Keratinocyte (primary cell): Measurements from ENCODE around the gene SUV39H1. TPM values are rescaled to one million over a fixed set of nuclear protein-coding genes. Genes with fewer than 3 reads are reported as not detected.
"Not testable (repeated sequence)": the region's sequence is repeated elsewhere in the genome, so short reads cannot be mapped to it uniquely, and the experiment has no call there.

Source experiments
- DNase-seq: peaks from one replicate; pipeline ENCODE4 v3.0.0-alpha.2; 2011; ENCODE audit warnings: low read depth, missing footprints, low spot score
- FAIRE-seq: peaks from 2 replicates; lab custom pipeline; 2011; peaks lifted over from hg19 to GRCh38; lab: Jason Lieb, UNC
- H2AFZ ChIP-seq: 2 replicates; pipeline ENCODE4 v1.6.0; 2012; ENCODE audit warnings: low read length, control low read depth, inconsistent platforms; ENCODE audit not compliant: control insufficient read depth
- H3K27ac ChIP-seq: 2 replicates; pipeline ENCODE4 v1.5.1; 2011; ENCODE audit warnings: low read length; ENCODE audit not compliant: control insufficient read depth, insufficient read depth
- H3K27me3 ChIP-seq: 3 replicates; pipeline ENCODE4 v1.6.0; 2011; ENCODE audit warnings: low read length; ENCODE audit not compliant: control insufficient read depth, insufficient read depth; ENCODE audit errors: extremely low read depth
- H3K36me3 ChIP-seq, 2 experiments: 2 replicates in 1 of 2; 3 replicates in 1 of 2; pipeline ENCODE4 v1.5.1; 2011; ENCODE audit warnings: low read length in 2 of 2, mild to moderate bottlenecking in 1 of 2; ENCODE audit not compliant: control insufficient read depth in 2 of 2, insufficient read depth in 2 of 2; ENCODE audit errors: extremely low read depth in 1 of 2
- H3K4me1 ChIP-seq: 3 replicates; pipeline ENCODE4 v1.5.1; 2011; ENCODE audit warnings: low read length; ENCODE audit not compliant: control insufficient read depth, insufficient read depth; ENCODE audit errors: extremely low read depth
- H3K4me2 ChIP-seq: 3 replicates; pipeline ENCODE4 v1.6.0; 2011; ENCODE audit warnings: low read depth, low read length; ENCODE audit not compliant: control insufficient read depth, insufficient read depth; ENCODE audit errors: extremely low read depth
- H3K4me3 ChIP-seq, 3 experiments: fragments of 200-600 bp in 1 of 3; sonication (generic) in 1 of 3; 2 replicates in 2 of 3; 3 replicates in 1 of 3; pipeline ENCODE4 v1.5.1; 2011 to 2016; ENCODE audit warnings: low read length in 3 of 3, mild to moderate bottlenecking in 3 of 3, control low read depth in 2 of 3, inconsistent platforms in 1 of 3, low read depth in 1 of 3, mixed read lengths in 1 of 3, mixed run types in 1 of 3, moderate library complexity in 1 of 3; ENCODE audit not compliant: control insufficient read depth in 2 of 3, insufficient read depth in 2 of 3; ENCODE audit errors: extremely low read depth in 1 of 3
- H3K79me2 ChIP-seq: 2 replicates; pipeline ENCODE4 v1.6.0; 2012; ENCODE audit warnings: low read length; ENCODE audit not compliant: control insufficient read depth, insufficient read depth
- H3K9ac ChIP-seq: 3 replicates; pipeline ENCODE4 v1.6.0; 2011; ENCODE audit warnings: low read length; ENCODE audit not compliant: control insufficient read depth, insufficient read depth; ENCODE audit errors: extremely low read depth
- H3K9me1 ChIP-seq: 3 replicates; pipeline ENCODE4 v1.6.0; 2011; ENCODE audit warnings: low read length; ENCODE audit not compliant: control insufficient read depth, insufficient read depth; ENCODE audit errors: extremely low read depth
- H3K9me3 ChIP-seq: 2 replicates; pipeline ENCODE4 v1.5.1; 2012; ENCODE audit warnings: low read depth, low read length; ENCODE audit not compliant: control insufficient read depth
- H4K20me1 ChIP-seq: 3 replicates; pipeline ENCODE4 v1.6.0; 2011; ENCODE audit warnings: low read length; ENCODE audit not compliant: control insufficient read depth, insufficient read depth; ENCODE audit errors: extremely low read depth
- EZH2 ChIP-seq: IDR thresholded peaks from one replicate; pipeline ENCODE4 v1.6.1; 2012; ENCODE audit warnings: inconsistent platforms, mild to moderate bottlenecking, low read length, moderate library complexity
- dilution Hi-C: fragments of 300-500 bp; cut with MboI; formaldehyde crosslinking; loops from one replicate; pipeline ENCODE4 v1.7.0; 2020; ENCODE audit warnings: low sequenced_read_pairs; ENCODE audit not compliant: extremely low pct_ligation_motif_present
- polyA plus RNA-seq, 5 experiments: library from polyadenylated mRNA; depleted of rRNA in 3 of 5; stranded (reverse) in 3 of 5; stranded (forward) in 1 of 5; unstranded in 1 of 5; fragments of >200 nt; gene quantifications; 1 replicate in 1 of 5; 2 replicates in 3 of 5; 3 replicates in 1 of 5; pipeline versions ENCODE4 v1.2.1 to v1.2.3, GENCODE V29; 2011 to 2012; ENCODE audit warnings: missing spikeins in 2 of 5, low read depth in 1 of 5, low replicate concordance in 1 of 5
- TF ChIP-seq, protein P1 (sequence below), 3 experiments: IDR thresholded peaks in 1 of 3; conservative IDR thresholded peaks in 1 of 3; optimal IDR thresholded peaks in 1 of 3; 2 replicates in 2 of 3; 3 replicates in 1 of 3; pipeline versions ENCODE3 to v1.5.1; 2011; ENCODE audit warnings: low read length in 3 of 3, mild to moderate bottlenecking in 3 of 3, moderate library complexity in 2 of 3, control low read depth in 1 of 3, inconsistent platforms in 1 of 3; ENCODE audit not compliant: insufficient read depth in 2 of 3; ENCODE audit errors: extremely low read depth in 1 of 3

SUV39H1 gene
- polyA plus RNA-seq, 1 donor (not counting 4 experiments of a cell fraction or from before 2014, with no cell fraction given), result 4.9 TPM

DNA sequence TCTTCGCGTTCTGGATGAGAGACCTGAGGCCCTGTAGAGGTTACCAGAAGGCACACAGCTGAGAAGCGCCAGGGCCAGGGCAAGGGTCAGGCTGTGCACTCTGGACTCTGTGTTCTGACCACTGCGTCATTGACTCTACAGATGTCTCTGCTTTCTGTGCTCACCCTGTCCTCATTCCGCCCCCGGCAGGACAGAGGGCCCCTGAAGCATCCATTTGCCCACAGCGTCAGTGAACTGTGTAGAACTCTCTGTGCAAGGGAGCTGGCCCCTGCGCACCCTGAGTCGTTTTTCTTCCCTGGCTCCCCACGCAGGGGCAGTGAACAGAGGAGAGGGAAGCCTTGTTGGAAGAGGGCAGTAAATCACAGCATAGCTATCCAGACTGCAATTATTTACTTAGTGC is 19.0 kb upstream of the SUV39H1 start:
- FAIRE-seq, result no peak
- dilution Hi-C loops, result no loop called here

DNA sequence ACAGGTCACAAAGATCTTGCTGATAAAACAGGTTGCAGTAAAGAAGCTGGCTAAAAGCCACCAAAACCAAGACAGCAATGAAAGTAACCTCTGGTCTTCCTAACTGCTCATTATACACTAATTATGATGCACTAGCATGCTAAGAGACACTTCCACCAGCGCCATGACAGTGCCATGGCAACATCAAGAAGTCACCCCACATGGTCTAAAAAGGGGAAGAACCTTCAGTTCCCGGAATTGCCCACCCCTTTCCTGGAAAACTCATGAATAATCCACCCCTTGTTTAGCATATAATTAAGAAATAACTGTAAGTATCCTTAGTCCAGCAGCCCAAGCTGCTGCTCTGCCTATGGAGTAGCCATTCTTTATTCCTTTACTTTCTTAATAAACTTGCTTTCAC is 16.1 kb upstream of the SUV39H1 start:
- FAIRE-seq, H3K4me3 ChIP-seq, H3K9me3 ChIP-seq, H3K36me3 ChIP-seq, DNase-seq, H4K20me1 ChIP-seq, H3K4me2 ChIP-seq, H3K27me3 ChIP-seq, dilution Hi-C loops, H3K79me2 ChIP-seq, H3K9ac ChIP-seq, H3K4me1 ChIP-seq, H2AFZ ChIP-seq, H3K27ac ChIP-seq, H3K9me1 ChIP-seq: not testable (repeated sequence)

More for the DNA sequence above, 19.0 kb upstream of the SUV39H1 start:
- no peaks in the 10 kb centered on the region for H3K27me3 ChIP-seq
- H4K20me1 ChIP-seq, result no peaks in the 10 kb centered on the region
- DNase-seq, result no peak
- no peak overlapping the region for H2AFZ ChIP-seq
- peak overlapping the region in 1 of 3 experiments; percentile 74 for H3K4me3 ChIP-seq
- no peaks in the 10 kb centered on the region for H3K79me2 ChIP-seq
- no peaks in the 10 kb centered on the region for H3K36me3 ChIP-seq
- no peak overlapping the region for H3K27ac ChIP-seq
- peak overlapping the region; percentile 64 for H3K4me2 ChIP-seq
- TF ChIP-seq, protein P1, sequence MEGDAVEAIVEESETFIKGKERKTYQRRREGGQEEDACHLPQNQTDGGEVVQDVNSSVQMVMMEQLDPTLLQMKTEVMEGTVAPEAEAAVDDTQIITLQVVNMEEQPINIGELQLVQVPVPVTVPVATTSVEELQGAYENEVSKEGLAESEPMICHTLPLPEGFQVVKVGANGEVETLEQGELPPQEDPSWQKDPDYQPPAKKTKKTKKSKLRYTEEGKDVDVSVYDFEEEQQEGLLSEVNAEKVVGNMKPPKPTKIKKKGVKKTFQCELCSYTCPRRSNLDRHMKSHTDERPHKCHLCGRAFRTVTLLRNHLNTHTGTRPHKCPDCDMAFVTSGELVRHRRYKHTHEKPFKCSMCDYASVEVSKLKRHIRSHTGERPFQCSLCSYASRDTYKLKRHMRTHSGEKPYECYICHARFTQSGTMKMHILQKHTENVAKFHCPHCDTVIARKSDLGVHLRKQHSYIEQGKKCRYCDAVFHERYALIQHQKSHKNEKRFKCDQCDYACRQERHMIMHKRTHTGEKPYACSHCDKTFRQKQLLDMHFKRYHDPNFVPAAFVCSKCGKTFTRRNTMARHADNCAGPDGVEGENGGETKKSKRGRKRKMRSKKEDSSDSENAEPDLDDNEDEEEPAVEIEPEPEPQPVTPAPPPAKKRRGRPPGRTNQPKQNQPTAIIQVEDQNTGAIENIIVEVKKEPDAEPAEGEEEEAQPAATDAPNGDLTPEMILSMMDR (optimal IDR thresholded peaks at IDR 0.05 in 1 of 3, IDR thresholded peaks at IDR 0.05 in 1 of 3, conservative IDR thresholded peaks at IDR 0.05 in 1 of 3; ENCODE audit: extremely low read depth in 1 of 3, insufficient read depth in 2 of 3, low read length in 3 of 3), result no peak
- TF ChIP-seq EZH2, result no peak
- H3K9me3 ChIP-seq, result no peaks in the 10 kb centered on the region
- H3K9me1 ChIP-seq, result no peaks in the 10 kb centered on the region
- H3K4me1 ChIP-seq, result no peaks in the 10 kb centered on the region
- H3K9ac ChIP-seq, result peak overlapping the region; percentile 4

DNA sequence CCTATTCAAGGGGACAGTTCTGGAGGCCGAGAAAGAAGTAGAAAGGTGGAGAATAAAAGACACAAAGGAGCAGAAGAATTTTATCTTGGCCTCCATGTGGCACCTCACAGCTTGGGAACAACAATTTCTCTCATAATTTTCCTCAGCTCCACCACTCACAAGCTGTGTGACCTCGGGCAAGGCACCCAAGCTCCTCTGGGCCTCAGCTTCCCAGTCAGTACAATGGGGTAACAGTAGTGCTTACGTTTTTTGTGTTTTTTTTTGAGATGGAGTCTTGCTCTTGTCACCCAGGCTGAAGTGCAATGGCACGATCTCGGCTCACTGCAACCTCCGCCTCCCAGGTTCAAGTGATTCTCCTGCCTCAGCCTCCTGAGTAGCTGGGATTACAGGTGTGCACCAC is 15.6 kb upstream of the SUV39H1 start:
- H2AFZ ChIP-seq, H3K27me3 ChIP-seq, H4K20me1 ChIP-seq, H3K9ac ChIP-seq, H3K36me3 ChIP-seq, DNase-seq, H3K4me1 ChIP-seq, H3K9me1 ChIP-seq, H3K4me3 ChIP-seq, FAIRE-seq, H3K79me2 ChIP-seq, H3K9me3 ChIP-seq, dilution Hi-C loops, H3K27ac ChIP-seq, H3K4me2 ChIP-seq: not testable (repeated sequence)
